HG02852 (cell line): ENCODE results near the gene SLC25A21.

Experiments used
- ATAC-seq: cut with Tn5 transposase; IDR thresholded peaks from one replicate; pipeline ENCODE4 v1.9.1; 2021; ENCODE audit warnings: mild to moderate bottlenecking, moderate library complexity; ENCODE audit not compliant: unreplicated experiment

SLC25A21 gene

DNA sequence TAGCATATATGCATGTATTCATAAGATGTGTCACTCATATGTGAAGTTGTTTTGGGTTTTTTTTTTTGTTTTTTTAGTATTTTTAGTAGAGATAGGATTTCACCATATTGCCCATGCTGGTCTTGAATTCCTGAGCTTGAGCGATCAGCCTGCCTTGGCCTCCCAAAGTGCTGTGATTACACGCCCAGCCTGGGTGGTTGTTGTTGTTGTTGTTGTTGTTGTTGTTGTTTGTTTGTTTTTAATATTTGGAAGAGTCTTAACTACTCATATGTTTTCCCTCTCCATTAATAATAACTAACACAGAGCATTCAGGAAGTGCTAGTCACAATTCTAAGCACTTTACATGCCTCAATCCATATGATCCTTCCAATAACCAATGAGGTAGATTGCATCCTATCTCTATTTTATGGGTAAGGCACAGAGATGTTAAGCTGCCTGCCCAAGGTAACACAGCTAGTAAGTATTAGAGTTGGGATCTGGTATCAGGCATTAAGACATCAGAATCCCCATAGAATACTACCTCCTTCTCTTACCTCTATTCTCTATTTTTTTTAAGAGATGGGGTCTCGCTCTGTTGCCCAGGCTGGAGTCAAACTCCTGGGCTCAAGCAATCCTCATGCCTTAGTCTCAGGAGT lies 27.6 kb downstream of the SLC25A21 start:
- ATAC-seq, result no peak

DNA sequence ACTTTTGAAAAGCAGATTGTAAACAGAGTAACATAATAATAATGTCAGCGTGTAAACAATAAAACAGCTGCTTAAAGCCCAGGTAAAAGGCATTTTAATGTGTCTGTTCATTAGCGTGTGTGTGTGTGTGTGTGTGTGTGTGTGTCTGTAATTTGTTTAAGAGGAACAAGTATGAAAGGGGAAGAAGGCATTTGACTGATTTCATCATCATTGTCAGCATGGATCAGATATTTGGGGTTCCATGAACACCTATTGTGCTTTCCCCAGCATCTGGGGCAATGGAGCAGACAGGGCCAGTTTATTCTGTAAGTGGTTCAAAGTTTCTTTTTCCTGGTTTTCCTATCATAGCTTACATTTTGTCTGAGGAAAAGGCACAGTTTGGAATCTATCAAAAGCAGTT lies 28.9 kb downstream of the SLC25A21 start:
- ATAC-seq, result no peak

DNA sequence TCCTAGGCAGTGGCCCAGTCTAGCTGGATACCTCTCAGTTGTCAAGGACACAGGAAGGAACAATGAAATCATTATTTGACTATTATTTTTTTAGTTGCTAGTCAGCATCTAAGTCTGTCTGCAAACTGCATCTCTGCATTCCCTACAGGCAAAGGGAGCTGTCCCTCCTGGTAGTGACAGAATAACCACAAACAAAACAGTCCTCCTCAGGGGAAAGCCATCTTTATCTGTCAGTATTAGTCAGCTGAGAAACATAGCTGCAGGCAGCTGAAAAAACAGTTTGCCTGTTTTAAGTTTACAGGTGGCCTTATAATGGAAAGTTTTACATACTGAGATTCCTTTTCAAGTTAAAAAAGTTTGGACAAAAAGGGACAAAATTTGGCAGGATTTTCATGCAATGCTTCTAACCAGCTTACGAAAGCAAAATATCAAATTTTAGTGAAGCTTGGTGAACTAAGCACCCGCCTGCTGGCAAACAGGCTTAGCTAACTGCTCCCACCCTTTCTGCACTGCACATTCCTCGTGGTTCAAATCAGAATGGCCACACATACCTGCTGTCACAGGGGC lies 29.5 kb downstream of the SLC25A21 start:
- no peak for ATAC-seq

DNA sequence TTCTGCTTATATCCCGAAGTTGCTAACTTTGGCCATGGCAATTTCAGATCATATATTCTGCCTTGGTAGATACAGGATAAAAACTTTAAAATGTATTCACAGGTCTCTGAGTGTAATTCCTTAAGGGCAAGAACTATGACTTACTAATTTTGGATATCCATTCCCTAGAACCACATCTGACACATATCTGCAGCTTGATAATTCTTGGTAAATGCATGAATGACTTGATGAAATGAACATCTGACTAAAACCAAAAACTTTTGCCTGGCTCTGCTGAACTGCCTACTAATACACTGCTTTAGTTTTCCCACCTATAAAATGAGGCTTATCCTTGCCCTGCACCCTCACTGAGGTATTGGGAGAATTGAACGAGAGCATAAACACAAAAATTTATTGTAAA lies 32.2 kb downstream of the SLC25A21 start:
- no peak for ATAC-seq

DNA sequence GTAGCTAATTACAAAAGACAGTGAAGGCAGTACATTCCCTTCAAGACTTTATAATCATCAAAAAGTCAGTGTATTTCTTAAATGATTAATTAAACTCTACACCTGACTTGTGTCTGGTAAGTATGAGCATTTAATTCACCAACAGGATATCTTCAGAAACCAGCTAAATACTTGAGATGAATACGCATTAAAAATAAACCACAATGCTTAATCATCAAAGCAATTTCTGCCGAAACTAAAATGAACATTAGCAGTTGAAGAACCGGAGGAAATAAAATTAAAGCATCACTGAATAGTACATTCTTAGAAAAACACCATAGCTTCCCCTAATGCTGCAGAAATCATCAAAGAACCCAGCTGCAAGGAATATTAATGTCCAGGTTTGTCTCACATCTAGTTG lies 32.7 kb downstream of the SLC25A21 start:
- no peak for ATAC-seq

DNA sequence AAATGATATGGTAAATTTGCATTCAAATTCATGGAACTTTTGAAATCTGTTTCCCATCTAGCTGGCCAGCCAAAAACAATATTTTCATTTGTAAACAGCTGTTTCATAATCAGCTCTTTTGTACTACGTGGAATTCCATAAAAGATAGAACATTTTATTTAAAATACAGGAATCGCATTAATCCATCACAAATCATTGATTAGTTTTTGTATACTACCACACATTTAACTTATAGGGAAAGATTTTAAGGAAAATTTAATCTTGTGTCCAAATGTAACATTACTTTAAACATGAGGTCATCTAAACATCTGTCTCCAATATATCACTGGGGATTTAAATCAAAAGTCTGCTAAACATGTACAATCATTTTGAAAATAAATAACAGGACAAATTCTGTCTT lies 33.5 kb downstream of the SLC25A21 start:
- ATAC-seq, result no peak

DNA sequence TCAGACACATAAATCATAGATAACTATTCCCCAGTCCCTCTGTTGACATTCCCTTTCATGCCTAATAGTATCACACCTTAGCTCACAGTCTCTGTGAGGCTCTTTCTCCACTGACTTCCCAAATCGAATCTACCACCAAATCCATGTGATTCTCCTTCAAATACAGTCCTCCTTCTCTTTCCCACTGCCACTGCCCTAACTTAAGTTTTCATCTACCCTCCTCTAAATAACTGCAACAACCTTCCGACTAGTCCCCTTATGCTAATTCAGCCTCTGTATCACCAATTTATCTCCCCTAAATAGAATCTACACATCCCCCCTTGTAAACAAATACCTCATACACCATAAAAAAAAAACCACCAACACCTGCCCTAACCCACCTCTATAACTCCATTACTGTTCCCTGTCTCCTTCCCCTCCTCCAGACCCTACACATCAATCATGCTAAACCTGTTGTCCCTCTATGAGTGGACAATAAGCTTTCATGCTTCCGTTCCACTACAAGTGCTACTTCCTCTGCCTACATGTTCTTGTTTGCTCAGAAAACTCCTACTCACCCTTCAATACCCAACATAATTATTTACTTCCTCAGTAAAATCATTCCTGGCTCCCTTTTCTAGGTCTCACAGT lies 39.0 kb downstream of the SLC25A21 start:
- ATAC-seq, result no peak

DNA sequence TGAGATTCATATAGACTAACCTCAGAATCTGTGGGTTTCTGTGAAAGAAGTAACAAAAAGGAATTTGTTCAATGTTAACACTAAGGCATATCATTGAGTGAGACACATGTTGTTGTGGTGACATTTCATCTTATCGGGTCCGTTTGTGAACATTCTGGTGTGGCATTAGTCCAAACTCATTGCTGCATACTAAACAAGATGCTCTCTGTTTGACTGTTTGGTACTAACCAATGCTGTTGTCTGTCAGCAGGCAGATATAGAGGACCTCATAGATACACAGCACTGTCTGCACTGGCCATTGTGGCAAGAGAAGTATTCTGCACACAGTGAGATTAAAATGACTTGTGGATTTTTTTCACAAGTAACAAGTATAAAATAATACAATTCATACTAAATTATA lies 41.2 kb downstream of the SLC25A21 start:
- no peak for ATAC-seq

DNA sequence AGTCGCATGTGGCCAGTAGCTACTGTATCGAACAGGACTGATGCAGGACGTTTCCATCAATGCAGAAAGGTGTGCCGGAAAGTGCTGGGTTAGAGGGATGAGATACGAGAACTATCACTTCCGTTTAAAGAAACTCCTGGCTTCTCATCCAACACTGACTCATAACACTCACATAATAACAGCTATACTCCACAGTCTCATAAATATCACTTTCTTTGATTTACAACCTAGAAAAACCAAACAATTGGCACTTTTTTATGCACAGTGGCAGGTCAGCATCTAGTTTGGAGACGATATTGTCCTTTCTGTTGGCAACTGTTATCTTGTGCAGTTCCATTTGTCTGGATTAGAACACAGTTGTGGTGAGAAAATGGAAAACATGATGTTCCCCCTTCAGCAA lies 43.4 kb downstream of the SLC25A21 start:
- ATAC-seq, result no peak

DNA sequence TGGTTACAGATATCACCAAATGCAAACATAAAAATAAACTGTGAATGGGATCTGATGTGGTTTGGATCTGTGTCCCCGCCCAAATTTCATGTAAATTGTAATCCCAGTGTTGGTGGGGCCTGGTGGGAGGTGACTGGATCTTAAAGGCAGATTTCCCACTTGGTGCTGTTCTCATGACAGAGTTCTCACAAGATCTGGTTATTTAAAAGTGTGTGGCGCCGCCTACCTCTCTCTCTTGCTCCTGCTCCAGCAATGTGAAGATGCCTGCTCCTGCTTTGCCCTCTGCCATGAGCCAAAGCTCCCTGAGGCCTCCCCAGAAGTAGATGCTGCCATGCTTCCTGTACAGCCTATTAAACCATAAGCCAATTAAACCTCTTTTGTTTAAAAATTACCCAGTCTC lies 47.8 kb downstream of the SLC25A21 start:
- no peak for ATAC-seq

DNA sequence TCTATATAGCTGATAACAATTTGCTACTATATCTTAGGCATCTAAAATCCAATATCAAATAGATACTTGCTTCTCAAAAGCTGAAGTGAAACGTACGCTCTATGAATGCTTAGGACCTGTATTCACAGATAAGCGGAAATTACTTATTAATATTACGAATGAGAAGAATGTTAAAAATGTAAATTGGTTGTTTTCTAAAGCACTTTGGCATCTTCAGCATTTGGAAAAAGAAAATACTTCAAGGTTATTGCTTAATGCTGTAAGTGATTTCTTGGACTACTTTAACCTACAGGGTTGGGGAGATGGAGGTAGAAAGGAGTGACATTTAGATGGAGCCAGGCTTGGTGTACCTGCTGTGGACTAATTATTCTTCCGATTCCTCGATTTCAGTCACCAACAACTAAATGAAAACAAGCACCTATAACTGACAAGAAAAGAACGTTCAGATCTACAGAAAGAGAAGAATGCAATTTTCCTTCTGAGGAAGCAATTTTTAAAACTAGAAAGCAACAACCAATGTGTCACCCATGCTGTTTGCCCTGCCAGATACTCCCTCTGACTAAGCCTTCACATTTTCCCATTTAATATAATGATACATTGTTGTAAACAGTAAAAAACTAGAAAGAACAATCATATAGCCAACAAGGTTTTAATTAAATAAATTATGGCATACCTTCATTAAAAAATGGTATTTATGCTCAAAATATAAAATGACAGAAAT lies 49.3 kb downstream of the SLC25A21 start:
- no peak for ATAC-seq

DNA sequence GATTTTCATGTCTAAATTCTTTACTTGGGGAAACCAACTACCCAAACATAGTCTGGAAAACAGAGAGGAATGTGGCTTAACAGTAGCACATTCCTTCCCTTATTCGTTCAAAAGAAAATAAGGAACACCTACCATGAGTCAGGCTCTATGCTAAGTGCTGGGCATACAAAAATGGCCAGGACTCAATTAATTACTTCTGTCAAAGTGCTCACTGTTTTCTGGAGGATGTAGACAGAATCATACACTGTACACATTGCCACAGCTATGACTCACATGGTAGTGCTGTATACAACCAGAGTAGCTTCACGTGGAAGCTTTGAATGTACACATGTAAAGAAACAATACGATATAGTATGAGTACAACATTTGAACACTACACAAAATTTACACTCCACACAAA lies 50.1 kb downstream of the SLC25A21 start:
- no peak for ATAC-seq

DNA sequence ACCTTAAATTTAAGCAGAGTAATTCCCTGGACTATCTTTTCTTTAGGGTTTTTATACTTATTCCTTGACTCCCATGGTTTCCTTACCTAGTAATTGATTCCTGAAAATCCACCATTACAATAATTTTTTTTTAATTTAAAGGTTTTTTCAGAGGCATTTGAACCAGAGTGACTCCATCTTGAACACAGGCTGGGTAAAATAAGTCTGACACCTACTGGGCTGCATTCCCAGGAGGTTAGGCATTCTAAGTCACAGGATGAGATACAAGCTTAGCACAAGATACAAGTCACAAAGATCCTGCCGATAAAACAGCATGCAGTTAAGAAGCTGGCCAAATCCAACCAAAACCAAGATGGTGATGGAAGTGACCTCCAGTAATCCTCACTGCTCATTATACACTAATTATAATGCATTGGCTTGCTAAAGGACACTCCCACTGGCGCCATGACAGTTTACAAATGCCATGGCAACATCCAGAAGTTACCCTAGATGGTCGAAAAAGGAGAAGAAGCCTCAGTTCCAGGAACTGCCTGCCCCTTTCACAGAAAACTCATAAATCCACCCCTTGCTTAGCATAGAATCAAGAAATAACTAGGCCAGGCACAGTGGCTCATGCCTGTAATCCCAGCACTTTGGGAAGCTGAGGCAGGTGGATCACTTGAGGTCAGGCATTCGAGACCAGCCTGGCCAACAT lies 53.6 kb downstream of the SLC25A21 start:
- no peak for ATAC-seq

DNA sequence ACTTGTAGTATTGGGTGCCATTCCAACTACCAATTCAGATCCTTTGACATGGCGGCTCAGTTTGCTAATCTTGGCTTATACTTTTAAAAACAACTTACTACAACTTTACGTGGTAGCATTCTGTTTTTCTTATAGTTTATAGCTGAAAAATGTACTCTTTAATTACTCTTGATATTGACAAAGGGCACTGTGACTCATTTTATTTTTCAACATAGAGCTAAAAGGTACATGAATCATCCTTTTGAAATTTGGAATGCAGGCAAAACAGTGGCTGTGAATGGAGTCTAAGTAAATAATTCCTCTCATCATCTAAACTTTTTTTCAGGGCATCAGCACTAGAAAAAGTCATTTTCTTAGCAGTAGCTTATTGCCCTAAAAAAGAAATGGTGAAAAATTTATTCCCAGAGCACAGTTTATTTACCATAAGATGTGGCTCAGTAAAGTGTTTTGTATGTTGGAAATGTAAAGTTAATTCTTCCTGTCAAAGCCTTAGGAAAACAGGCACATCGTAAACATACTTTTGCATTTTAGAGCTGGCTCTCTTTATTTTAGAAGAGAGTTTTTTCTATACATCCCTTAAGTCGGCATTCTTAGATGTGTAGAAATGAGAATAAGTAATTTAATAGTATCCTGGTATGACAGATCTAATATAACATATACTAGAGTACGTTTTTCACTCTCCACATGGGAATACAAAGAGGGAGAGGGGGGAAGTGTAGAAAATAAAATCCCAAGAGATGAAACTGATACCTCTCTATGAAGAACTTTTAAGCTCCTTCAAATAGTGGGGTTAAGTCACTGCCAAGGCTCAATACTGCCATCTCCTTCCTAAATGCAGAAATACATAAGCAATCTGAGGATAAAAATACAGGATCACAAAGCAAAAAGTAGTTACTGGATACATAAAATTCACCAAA lies 55.2 kb downstream of the SLC25A21 start:
- no peak for ATAC-seq

DNA sequence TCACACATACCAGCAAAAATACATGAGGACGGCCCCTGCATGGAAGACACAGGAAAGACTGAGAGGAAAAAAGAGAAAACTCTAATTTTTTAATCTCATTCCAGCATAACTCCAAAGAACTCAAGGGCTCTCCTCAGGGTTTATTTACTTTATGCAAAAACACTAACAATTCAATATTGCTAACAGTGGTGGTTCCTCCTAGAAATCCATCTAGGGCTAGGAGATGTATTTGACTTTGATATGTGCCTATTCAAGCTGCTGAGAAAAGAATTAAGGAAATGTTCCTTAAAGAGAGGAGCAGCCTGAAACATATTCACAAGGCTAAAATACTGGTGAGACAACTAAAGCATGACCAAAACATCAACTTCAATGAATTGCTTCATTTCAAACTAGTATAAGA lies 57.0 kb downstream of the SLC25A21 start:
- no peak for ATAC-seq

DNA sequence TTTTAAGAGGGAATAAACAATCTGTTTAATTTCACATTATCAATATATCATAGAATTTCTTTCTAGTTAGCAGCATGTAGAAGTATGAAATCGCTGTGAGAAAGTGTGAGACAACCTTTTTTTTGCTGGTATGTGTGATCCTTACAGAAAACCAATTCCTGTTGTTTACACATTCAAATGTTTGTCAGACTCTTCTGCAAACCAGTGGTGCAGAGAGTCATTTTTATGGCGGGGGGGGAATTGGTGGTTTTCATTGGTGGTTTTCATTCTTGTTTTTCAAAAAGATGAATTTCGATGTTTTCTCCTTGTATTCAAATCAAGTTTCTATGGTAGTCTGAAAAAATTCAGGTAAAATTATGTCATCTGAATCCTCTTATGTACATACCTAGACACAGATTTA lies 57.8 kb downstream of the SLC25A21 start:
- ATAC-seq, result no peak

DNA sequence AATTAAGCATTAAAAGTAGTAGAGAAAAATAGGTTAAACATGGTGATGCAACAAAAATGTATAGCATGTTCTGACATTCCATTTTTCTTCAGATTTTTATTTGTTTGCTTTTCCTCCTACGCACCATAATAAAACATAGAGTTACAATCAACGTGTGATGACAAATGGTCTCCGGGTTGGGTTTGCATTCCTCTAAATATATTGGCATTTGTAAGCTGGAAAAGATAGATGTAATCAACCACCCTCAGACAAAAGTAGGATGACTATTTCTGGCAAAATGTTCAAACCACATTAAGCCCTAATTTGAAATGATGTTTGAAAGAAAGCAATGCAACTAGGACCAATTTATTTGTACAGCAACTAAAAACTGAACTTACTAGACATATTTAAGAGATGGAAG lies 58.4 kb downstream of the SLC25A21 start:
- ATAC-seq, result no peak

DNA sequence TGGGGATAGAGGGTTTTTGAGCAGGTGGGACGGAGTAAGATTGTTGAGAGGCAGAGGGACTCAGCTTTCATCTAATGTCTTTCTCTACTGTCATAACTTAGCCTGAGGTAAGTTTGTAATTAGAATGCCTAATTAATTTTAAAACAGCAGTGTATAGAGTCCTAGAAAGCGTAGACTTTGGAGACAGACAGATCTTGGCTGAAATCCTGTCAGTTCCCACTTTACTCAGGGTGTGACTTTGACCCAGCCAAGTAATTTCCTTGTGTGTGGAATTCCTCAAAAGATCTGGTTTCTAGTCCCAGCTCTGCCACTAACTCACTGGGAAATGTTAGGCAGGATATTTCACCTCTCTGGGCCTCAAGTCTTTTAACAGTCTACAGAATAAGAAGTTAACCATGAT lies 74.3 kb downstream of the SLC25A21 start:
- ATAC-seq, result no peak

DNA sequence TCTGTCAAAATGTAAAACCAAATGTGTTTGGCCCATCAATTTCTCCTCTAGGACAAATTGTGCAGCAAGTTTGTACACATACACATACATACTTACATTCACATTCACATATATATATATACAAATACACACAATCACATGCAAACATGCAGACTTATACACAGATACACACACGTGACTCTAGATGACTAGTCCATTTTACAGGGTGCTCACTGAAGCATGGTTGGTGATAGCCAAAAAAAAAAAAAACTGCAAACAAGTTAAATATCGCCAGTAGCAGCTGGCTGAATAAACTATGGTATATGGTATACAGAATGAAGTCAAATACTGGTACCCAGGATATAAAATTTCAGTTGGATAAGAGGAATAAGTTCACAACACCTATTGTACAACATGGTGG lies 77.9 kb downstream of the SLC25A21 start:
- no peak for ATAC-seq

DNA sequence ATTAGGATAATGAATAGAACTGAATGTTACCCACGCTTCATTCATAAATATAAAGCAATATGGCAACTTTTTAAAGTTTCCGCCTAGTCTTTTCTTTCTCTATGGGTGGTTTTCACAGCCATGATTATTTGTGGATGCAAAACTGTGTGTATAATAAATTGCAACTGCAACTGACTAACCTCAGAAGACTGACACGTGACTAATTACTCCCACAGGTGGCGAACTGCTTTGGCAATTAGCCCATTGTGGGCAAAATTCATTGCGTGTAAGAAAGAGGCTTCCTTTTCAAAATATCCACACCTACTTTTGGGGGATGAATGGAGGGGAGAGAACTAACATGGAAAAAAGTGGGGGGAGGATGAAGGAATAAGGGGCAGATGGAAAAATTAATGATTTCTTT lies 79.0 kb downstream of the SLC25A21 start:
- no peak for ATAC-seq
